DMS153 treated with DMSO at 0.1 percent for 48 hours (cell line): Measurements from ENCODE around the gene OR1D2.
"Not testable (repeated sequence)": the region's sequence is repeated elsewhere in the genome, so short reads cannot be mapped to it uniquely, and the experiment has no call there.

ENCODE experiments used
- DNase-seq: peaks from one replicate; lab custom pipeline; 2025; ENCODE audit not compliant: unreplicated experiment; lab: John Stamatoyannopoulos, UW

The OR1D2 gene

GRCh38 chr17:3104322-3104721, at the start of gene OR1D2:
Gene OR1D2 (minus strand): TSS chr17:3104422. CDS start chr17:3092996, 11,426 bp downstream.
- DNase-seq: no peak

DNA sequence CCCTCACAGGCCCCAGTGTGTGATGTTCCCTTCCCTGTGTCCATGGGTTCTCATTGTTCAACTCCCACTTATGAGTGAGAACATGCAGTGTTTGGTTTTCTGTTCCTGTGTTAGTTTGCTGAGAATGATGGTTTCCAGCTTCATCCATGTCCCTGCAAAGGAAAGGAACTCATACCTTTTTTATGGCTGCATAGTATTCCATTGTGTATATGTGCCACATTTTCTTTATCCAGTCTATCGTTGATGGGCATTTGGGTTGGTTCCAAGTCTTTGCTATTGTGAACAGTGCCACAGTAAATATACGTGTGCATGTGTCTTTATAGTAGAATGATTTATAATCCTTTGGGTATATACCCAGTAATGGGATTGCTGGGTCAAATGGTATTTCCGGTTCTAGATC, 33.3 kb upstream of the OR1D2 start:
- DNase-seq: not testable (repeated sequence)

DNA sequence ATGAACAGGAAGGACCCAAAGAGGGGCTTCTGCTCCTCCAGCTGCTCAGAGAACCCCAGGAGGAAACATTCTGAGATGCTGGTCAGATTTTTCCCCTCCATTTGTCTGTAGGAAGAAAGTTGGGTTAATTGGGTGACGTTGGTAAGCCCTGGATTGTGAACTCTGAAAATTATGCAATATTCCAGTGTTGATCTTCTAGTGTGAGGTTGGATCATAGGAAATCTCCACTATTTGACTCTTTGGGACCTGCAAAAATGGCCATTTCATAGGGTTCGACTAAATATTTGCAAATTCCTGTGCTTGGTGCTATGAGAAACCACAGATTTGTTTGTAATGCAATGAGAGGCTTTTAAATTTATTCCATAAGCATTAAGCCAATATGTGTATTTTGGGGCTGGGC, 23.2 kb upstream of the OR1D2 start, which contains the start of gene OR1G1:
TSS of gene OR1G1 (minus strand) at position 101 of the 400 bp plus-strand sequence. CDS start at position 101, 0 bp downstream.
- DNase-seq: no peak

DNA sequence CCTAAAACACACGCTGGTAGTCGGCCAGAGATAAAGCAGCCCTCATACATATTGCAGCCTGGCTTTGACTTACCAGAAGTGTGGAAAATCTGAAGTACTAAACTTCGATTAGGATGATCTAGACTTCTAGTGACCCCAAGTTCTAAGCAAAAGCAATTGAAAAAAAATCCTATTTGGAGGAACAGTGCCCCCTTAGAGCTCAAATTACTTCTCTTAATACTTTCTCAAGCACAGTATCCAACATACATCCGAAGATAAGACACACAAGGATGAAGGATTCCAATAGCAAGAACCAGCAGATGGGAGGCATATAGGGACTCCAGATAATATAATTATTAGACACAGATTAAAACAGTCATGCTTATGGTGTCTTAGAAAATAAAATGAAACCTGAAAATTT, 30.4 kb downstream of the OR1D2 start:
- not testable (repeated sequence) for DNase-seq

DNA sequence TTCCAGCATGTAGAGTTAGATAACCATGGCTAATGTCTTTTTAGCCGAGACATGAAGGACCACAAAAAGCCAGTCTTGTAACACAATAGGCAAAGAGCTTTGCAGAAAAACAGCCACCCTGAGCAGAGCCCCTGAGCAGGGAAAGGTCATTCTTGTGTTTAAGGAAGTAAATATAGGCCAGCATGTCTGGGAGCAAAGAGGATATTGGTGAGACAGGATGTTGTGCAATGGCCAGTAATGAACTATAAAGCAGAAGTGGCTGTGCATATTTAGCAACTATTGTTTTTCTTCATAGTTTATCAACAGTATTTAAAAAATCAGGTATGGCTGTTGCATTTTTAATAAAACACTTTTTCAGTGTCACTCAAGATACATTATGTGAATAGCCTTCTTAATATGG, 39.0 kb downstream of the OR1D2 start:
- DNase-seq: not testable (repeated sequence)

DNA sequence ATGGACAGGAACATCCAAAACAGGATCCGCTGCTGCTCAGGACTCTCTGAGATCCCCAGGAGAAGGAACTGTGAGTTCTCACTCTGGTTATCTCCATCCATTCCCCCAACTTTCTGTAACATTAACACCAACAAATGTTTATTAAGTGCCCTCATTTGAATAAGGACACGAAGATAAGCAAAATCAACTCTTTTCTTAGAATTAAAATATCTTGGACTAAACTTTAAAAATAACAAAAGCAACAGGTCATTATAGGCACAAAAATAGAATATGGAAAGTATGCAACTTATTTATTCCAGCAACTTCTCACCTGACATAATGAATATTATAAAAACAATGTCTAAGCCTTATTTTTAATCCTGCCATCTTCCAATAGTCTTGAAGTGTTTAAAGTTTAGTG, 40.7 kb downstream of the OR1D2 start, which contains the start of gene OR1D5:
TSS of gene OR1D5 (minus strand) at position 101 of the 400 bp plus-strand sequence. CDS start at position 101, 0 bp downstream.
- DNase-seq: not testable (repeated sequence)

DNA sequence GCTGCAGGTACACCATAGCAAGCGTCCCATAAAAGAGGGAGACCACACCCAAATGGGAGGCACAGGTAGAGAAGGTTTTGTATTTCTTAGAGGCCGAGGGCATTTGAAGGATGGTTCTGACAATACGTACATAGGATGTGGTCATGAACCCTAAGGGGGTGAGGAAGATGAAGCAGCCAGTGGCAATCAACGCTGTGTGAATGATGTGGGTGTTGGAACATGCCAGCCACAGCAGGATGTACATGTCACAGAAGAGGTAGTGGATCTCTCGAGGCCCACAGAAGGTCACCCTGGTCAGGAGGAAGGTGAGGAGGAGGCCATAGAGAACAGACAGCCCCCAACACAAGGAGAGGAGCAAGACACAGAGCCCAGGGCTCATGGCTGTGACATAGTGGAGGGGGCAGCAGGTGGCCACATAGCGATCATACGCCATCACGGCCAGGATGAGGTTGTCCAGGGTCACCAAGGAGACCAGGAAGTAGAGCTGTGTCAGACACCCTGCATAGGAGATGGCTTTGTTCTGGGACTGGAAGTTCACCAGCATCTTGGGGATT, 41.3 kb downstream of the OR1D2 start:
- not testable (repeated sequence) for DNase-seq

- not testable (repeated sequence) for DNase-seq
Measured at GRCh38 chr17:3054868-3055267, 49.4 kb downstream of the OR1D2 start.

GRCh38 chr17:3049705-3050295, 54.4 kb downstream of the OR1D2 start:
- no peak for DNase-seq

DNA sequence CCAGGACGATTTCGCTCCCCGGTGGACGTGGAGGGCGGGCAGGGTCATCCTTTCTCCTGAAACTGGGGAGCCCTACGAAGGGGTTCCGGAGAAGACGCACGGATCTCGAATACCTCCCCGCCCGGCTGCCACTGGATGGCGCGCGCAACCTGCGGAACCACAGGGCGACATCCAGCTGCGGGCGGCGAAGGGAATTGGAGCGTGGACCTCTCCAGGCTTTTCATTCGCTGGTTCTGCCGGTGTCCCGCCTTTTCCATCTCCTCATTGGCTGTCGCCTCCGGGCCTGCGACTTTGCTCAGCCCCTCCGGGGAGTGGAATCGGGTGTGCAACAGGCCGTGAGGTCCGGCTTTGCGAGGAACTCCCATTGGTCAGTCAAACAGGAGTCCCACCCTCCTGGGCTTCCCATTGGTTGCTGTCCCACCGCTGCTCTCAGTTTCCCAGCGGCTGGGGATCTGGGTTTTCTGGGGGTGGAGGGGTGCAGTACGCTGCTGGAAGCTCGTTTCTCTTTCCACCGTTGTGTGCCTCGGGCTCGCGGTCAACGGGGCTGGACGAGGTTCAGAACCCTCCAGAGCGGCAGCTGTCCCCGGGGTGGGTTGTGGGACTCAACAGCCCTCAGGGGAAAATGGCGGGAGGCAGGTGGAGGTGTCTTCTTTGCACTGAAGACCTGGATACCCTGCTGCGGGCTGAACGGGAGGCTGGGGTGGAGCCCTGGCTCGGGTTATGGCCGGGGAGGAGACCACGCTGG, 55.3 kb downstream of the OR1D2 start:
- DNase-seq: peak; percentile 67

DNA sequence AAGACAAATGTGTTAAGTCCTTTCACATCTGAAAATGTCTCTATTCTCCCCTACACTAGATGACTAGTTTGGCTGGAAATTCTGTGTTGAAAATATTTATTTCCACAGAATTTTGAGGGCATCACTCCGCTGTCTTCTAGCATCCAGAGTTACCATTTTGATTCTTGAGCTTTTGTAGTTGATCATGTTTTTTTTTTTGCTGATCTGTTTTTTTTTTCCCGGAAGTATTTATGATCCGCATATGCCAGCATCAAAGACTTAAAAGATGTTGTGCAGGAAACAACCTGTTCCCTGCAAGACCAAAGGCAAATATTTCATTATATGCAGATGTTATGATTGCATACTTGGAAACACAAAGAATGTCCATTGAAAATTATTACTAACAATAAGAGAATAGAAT, 57.5 kb downstream of the OR1D2 start:
- DNase-seq: no peak

DNA sequence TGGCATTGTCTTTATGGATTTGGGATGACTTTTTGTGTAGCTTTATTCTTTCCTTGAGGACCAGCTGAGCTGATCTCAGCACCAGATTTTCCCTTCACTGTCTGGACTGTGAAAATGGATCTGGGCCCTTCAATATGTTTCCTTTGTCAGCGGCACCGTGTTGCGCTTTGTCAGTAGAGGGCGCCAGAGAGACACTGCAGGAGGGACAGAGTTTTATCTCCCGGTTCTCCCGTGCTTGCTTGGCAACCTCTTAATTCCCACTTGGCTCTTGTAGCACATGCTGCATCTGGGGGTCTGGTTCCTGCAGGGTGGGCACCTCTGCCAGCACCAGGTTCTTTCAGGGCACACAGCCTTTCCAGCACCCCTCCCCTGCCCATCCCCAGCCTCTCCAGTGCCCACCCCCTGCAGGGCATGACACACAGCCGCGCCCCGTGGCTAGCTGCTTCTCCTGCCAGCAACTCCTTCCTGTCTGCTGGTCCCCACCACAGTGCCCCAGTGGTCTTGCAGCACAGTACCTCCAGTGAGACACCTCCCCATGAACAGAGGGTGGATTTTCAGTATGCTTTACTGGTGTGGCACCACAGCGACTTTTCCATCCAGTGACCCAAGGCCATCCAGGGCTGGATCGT, 60.4 kb downstream of the OR1D2 start:
- DNase-seq: no peak

- no peak for DNase-seq
Measured at GRCh38 chr17:3040882-3041281, 63.3 kb downstream of the OR1D2 start.

DNA sequence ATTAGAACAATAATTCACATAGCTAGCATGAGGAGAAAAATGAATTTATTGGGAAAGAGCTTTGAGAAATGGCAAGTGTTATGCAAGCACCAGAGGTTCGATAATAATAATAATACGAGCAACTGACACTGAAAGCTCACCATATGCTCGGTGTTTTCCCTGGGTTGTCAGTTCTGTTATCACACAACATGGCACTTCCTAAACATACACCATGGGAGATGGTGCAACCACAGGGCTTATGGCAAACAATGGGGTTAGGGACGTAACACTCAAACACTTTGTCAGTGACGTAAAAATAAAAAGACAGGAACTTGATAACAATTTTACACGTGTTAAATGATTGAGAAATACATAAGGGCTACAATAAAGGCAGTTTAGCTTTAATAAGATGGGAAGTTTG, 64.5 kb downstream of the OR1D2 start:
- no peak for DNase-seq

DNA sequence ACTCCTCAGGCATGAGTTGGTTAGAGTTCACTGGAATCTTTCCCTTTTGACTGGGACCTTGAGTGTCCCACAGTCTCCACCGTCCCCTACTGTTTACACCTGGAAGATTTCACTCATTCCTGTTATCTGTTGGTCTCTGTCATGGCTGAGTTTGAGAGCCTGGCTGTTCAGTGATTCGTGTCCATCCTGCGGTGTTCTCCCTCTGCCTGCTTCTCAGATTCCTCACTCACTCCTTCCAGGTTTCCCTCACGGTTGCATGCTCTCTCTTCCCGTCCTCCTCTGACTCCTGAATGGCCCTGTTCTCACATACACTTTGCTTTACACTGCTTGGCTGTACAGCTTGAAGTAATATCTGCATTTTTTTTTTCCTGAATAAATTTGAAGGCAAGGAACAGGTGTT, 65.3 kb downstream of the OR1D2 start:
- no peak for DNase-seq
